NCI-H748 (cell line): ENCODE data around the gene CNNM4.

Experiments
- DNase-seq: peaks from one replicate; lab custom pipeline; 2025; ENCODE audit not compliant: unreplicated experiment; lab: John Stamatoyannopoulos, UW

The CNNM4 gene

GRCh38 chr2:96758987-96759386, 1.7 kb upstream of the CNNM4 start:
- no peak for DNase-seq

- no peak for DNase-seq
Measured at GRCh38 chr2:96759548-96759947, 1.2 kb upstream of the CNNM4 start.

DNA sequence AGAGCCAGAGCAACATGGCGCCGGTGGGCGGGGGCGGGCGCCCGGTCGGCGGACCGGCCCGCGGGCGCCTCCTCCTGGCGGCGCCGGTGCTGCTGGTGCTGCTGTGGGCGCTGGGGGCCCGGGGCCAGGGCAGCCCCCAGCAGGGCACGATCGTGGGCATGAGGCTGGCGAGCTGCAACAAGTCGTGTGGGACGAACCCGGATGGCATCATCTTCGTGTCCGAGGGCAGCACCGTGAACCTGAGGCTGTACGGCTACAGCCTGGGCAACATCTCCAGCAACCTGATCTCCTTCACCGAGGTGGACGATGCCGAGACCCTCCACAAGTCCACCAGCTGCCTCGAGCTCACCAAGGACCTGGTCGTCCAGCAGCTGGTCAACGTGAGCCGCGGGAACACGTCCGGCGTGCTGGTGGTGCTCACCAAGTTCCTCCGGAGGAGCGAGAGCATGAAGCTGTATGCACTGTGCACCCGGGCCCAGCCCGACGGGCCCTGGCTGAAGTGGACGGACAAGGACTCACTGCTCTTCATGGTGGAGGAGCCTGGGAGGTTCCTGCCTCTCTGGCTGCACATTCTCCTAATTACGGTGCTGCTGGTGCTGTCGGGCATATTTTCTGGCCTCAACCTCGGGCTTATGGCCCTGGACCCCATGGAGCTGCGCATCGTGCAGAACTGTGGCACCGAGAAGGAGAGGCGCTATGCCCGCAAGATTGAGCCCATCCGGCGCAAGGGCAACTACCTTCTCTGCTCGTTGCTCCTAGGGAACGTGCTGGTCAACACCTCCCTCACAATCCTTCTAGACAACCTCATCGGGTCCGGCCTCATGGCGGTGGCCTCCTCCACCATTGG, 507 bp downstream of the CNNM4 start:
- peak; percentile 66 for DNase-seq

DNA sequence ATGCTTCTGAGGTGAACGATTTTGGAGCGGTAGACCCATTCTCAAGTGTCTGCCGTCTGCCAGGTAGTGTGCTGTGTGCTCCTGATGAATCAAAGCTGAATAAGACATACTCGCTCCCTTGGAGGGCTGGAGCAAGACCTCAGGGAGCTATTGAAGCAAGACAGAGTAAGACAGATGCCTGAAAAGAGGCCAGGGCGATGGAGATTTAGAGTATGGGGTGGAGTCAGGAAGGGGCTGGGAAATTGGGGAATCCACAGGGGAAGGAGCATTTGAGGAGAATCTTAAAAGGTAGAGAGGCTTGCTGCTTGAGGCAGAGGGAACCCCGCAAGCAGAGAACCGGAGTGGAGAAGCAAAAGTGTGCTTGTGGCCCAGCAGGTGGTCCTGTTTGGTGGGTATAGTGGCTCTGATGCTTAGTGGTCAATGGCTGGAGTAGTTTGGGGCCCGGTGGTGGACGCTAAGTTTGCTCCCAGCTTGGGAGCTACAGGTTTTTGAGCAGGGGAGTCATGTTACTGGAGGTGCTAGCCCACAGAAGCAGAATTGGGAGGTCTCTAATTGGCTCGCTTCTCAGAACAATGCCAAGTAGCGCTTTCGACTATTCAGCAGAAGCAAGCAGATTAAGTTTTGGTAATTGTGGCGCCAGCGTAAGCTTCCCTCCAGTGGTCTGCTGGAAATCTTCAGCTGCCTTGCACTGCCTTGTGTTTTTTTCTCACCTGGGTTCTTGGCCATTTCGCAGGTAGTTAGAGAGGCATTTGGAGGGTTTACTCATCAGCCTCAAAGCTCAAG, 2.0 kb downstream of the CNNM4 start:
- peak; percentile 50 for DNase-seq

DNA sequence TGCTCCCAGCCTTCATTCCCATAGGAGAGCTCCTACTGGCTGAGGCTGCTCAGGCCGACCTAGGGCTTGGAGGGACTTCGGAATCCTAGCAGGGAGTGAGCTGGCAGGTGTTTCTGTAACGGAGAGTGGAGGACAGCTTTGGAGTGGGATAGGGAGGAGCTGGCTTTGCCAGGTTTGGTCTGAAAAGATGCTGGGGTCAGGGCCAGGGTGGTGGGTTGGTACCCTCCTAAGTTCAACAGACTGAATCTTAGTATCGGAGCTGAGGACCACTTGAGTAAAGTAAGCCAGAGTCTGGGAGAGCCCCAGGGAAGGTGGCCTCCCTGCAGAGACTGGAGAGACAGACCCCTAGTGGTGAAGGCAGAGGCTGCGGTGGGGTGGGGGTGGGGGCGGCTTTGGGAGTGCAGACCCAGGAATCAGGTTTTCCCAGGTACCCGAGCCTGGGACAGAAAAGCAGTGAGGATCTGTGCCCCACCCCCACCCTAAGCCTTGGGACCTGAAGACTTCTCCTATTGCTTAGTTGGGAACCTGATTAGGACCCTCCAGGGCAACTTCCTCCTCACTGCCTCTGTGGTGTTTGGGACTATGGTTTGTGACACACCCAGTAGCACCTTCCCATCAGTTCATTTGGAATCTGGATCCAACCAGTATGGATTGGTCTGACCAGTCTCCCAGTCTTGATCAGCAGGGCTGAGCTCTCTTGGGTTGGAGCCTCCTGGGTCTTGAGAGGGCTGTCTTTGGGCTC, 3.0 kb downstream of the CNNM4 start:
- DNase-seq = peak; percentile 35

- no peak for DNase-seq
Measured at GRCh38 chr2:96764253-96764637, 3.5 kb downstream of the CNNM4 start.

DNA sequence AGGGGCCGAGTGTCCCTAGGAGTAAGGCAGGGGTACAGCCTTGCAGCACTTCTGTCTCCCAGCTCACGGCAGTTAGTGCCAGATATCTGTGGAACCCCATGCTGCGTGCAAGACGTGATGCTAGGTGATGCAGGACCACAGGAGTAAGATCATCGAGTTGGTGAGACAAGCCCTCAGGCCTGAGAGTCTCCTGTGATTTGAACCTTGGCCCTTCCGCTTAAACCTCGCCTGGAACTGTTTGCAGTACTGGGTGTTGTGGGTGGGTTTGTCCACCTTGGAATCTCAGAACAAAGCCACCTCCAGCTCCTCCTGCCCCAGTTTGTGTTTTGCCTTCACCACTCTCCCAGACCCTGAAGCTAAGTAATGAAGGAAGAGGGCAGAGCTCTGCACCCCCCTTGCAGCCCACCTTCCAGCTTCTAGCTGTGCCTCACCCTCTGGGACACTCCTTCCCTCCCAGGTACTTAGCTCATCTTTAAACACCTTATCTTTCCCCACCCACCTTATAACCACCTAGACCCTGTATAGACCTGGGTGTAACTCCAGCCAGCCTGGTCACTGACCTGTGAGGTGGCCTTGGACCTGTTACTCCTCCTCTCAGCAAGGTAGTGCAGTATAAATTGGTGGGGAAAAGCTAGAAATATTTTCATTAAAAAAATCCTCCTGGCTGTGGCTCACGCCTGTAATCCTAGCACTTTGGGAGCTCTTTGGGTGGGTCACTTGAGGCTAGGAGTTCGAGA, 6.6 kb downstream of the CNNM4 start:
- DNase-seq = no peak

DNA sequence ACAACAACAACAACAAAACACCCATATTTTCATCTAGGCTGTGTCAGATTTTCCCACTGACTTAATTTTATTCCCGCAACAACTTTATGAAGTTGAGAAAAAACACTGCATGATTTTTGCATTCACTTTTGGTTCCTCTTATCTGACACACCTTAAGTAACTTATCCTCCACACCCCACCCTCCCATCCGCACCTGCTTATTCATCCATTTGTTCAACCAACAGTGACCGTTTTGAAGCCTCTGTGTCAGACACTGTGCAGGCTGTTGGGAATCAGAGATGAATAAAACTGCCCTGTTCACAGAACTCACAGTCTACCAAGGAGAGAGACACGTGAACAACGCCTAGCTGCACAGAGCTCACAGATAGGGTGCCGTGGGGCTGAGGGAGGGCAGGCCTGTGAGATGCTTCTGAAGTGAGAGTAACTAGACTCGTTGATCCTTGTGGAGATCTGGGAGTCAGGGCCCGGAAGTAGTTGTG, 7.4 kb downstream of the CNNM4 start:
- DNase-seq = no peak

DNA sequence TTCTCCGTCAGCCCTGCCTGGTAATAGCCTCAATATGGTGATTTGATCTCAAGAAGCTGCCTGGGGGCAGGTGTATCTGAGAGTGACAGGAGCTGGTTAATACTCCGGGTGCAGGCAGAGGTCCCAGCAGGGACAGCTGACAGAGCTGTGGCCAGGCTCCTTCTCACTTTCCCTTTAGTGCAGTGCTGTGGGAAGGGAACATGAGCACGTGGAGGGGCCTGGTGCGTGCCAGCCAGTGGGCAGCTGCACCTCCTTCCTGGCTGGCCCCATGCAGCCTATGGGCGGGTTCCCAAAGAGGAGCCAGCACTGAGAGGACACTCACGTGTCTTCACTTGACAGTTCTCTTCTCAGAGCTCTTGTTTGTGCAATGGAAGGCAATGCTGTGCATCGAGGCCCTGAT, 9.1 kb downstream of the CNNM4 start:
- no peak for DNase-seq

DNA sequence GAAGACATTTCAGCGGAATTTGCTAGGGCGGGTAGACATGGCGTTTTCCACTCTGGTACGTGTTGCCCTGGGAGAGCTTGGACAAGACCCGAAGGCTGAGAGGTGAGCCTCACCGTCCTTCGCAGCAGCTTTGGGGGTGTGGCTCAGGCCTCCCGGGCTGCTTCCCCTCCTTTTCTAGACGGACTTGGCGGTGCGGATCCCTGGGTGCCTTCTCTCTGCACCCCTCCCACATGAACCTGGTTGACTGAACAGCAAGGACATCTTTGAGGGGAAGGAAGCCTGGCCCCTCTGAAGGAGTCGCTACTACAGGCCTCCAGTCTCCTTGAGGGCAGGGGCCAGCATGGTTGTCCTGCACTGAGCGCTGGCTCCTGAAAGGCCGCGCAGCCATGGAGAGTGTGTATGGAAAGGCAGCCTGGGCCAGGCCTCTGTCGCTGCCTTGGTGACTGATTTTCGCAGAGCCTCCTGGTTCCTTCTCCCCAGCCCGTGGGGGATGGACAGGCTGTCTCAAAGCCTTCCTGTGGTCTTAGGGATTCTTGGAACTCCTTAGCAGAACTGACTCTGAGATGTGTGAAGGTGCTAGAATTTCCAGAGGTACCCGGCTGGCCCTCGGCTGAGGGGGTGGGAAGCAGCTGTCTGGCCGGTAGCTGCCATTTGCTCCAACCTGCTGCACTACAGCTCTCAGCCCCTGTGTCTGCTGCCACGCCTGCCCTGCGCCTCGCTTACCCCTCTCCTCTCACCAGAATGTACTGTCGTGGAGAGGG, 9.9 kb downstream of the CNNM4 start:
- no peak for DNase-seq

DNA sequence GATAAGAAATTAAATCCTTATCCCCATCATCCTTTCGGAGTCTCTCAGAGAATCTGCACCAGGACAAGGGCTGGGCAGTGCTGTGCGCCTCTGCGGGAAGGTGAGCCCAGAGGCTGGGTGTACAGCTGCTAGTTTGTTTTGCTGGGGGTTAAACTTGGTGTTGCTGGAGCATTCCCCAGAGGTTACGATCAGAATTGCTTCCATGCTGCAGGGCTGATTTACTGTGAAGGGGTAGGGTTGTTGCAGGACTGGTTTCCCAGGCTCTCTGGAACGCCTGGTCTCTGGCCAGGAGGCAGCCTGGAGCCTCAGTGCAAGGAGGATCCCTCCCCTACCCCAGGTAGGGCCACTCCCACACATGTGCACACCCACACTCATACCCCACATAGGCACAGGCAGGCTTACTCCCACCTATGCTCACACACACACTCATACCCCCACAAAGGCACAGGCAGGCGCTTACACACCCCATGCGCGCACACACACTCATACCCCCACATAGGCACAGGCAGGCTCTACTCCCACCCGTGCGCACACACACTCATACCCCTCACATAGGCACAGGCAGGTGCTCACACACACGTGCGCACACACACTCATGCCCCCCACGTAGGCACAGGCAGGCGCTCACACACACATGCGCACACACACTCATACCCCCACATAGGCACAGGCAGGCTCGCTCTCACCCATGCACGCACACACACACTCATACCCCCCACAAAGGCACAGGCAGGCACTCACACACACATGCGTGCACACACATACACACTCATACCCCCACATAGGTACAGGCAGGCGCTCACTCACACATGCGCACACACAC, 11.3 kb downstream of the CNNM4 start:
- DNase-seq = no peak

- no peak for DNase-seq
Measured at GRCh38 chr2:96772903-96773671, 12.4 kb downstream of the CNNM4 start.

DNA sequence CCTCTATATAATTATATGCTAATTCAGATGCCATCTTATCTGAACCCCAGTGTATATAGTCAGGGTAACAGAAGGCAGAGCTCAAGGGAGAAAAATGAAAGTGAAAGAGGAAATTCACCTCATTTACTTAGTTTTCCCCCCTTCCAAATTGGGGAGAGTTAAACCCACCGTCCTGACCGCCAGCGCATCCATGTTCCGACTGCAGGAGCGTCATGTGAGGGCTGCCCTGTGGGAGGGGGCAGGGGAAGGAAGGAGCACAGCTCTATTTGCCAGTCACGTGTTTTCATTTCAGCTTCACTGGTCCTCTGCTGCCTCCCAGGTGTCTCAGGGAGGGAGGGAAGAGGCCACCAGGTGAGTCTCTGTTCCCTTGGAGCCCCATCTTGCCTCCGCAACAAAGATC, 13.2 kb downstream of the CNNM4 start:
- DNase-seq = no peak

GRCh38 chr2:96775160-96775559, 14.5 kb downstream of the CNNM4 start:
- no peak for DNase-seq

GRCh38 chr2:96783388-96783787, 22.7 kb downstream of the CNNM4 start:
- no peak for DNase-seq

GRCh38 chr2:96787411-96787810, 26.7 kb downstream of the CNNM4 start:
- DNase-seq = no peak

GRCh38 chr2:96788442-96789244, 27.9 kb downstream of the CNNM4 start:
- DNase-seq = no peak

GRCh38 chr2:96789245-96789617, 28.5 kb downstream of the CNNM4 start:
- DNase-seq = no peak
